Liver (tissue), 9 donors: ENCODE measurements around the gene MBOAT1. TPM values are rescaled to one million over a fixed set of nuclear protein-coding genes. Genes with fewer than 3 reads are reported as not detected.

Experiments used
- DNase-seq: peaks from one replicate; pipeline ENCODE4 v3.0.0-alpha.2; 2017; ENCODE audit warnings: low spot score
- H3K27ac ChIP-seq, 2 donors: one replicate each; pipeline ENCODE4 v1.7.0; 2013; ENCODE audit warnings: inconsistent platforms in 2 of 2, low read length in 2 of 2, control low read depth in 1 of 2, low read depth in 1 of 2, mild to moderate bottlenecking in 1 of 2
- H3K27me3 ChIP-seq, 4 donors: one replicate each; pipeline versions ENCODE4 v1.6.1 to v1.7.0; 2013; ENCODE audit warnings: low read length in 3 of 4, inconsistent platforms in 1 of 4, mild to moderate bottlenecking in 1 of 4, moderate library complexity in 1 of 4; ENCODE audit not compliant: control insufficient read depth in 4 of 4, insufficient read depth in 4 of 4
- H3K36me3 ChIP-seq, 4 donors: one replicate each; pipeline versions ENCODE4 v1.6.1 to v1.7.0; 2013; ENCODE audit warnings: low read length in 3 of 4, mild to moderate bottlenecking in 3 of 4, low read depth in 1 of 4, moderate library complexity in 1 of 4; ENCODE audit not compliant: control insufficient read depth in 4 of 4, insufficient read depth in 3 of 4
- H3K4me1 ChIP-seq, 4 donors: one replicate each; pipeline versions ENCODE4 v1.6.1 to v1.7.0; 2013; ENCODE audit warnings: low read length in 3 of 4, mild to moderate bottlenecking in 3 of 4, moderate library complexity in 1 of 4; ENCODE audit not compliant: control insufficient read depth in 4 of 4, insufficient read depth in 4 of 4
- H3K4me3 ChIP-seq, 3 donors: one replicate each; pipeline versions ENCODE4 v1.6.1 to v1.7.0; 2013; ENCODE audit warnings: low read length in 3 of 3, control low read depth in 1 of 3, low read depth in 1 of 3, mild to moderate bottlenecking in 1 of 3
- H3K9ac ChIP-seq, 2 donors: one replicate each; pipeline ENCODE4 v1.7.0; 2013; ENCODE audit warnings: low read length in 2 of 2, mild to moderate bottlenecking in 2 of 2, moderate library complexity in 2 of 2, control low read depth in 1 of 2, low read depth in 1 of 2
- H3K9me3 ChIP-seq, 4 donors: one replicate each; pipeline versions ENCODE4 v1.6.1 to v1.7.0; 2013; ENCODE audit warnings: low read length in 3 of 4; ENCODE audit not compliant: control insufficient read depth in 4 of 4
- ATF3 ChIP-seq: IDR thresholded peaks from 2 replicates; pipeline ENCODE4 v1.6.1; 2016; ENCODE audit warnings: antibody characterized with exemption
- CTCF ChIP-seq: fragments of 150-350 bp; IDR thresholded peaks from 2 replicates; pipeline ENCODE4 v1.5.1; 2017; ENCODE audit warnings: improper control_type of control experiment, low read depth, low read length; ENCODE audit not compliant: missing input control
- FOXA1 ChIP-seq: IDR thresholded peaks from 2 replicates; pipeline ENCODE4 v1.6.1; 2016; ENCODE audit warnings: antibody characterized with exemption
- FOXA2 ChIP-seq: IDR thresholded peaks from 2 replicates; pipeline ENCODE4 v1.6.1; 2016; ENCODE audit warnings: antibody characterized with exemption
- GABPA ChIP-seq, 2 donors: IDR thresholded peaks in 1 of 2; conservative IDR thresholded peaks in 1 of 2; 2 replicates each; pipeline ENCODE4 v1.6.1; 2016; ENCODE audit warnings: antibody characterized with exemption in 2 of 2, mild to moderate bottlenecking in 1 of 2, moderate library complexity in 1 of 2
- HNF4A ChIP-seq, 2 donors: conservative IDR thresholded peaks; 2 replicates each; pipeline ENCODE4 v1.6.1; 2016; ENCODE audit warnings: antibody characterized with exemption in 2 of 2, mild to moderate bottlenecking in 2 of 2
- HNF4G ChIP-seq: IDR thresholded peaks from 2 replicates; pipeline ENCODE4 v1.6.1; 2016; ENCODE audit warnings: antibody characterized with exemption
- JUND ChIP-seq, 2 donors: IDR thresholded peaks; 2 replicates each; pipeline ENCODE4 v1.6.1; 2016; ENCODE audit warnings: antibody characterized with exemption in 2 of 2
- MAX ChIP-seq: IDR thresholded peaks from 2 replicates; pipeline ENCODE4 v1.6.1; 2016; ENCODE audit warnings: antibody characterized with exemption
- NR2F2 ChIP-seq: IDR thresholded peaks from 2 replicates; pipeline ENCODE4 v1.6.1; 2016; ENCODE audit warnings: antibody characterized with exemption
- RAD21 ChIP-seq, 2 donors: IDR thresholded peaks; 2 replicates each; pipeline ENCODE4 v1.6.1; 2016; ENCODE audit warnings: antibody characterized with exemption in 2 of 2, mild to moderate bottlenecking in 2 of 2
- REST ChIP-seq: IDR thresholded peaks from 2 replicates; pipeline ENCODE4 v1.6.1; 2016; ENCODE audit warnings: antibody characterized with exemption, mild to moderate bottlenecking
- RXRA ChIP-seq, 2 donors: IDR thresholded peaks; 2 replicates each; pipeline ENCODE4 v1.6.1; 2017 to 2018; ENCODE audit warnings: antibody characterized with exemption in 2 of 2, mild to moderate bottlenecking in 1 of 2
- SP1 ChIP-seq: IDR thresholded peaks from 2 replicates; pipeline ENCODE4 v1.6.1; 2018; ENCODE audit warnings: antibody characterized with exemption, mild to moderate bottlenecking
- TAF1 ChIP-seq: conservative IDR thresholded peaks from 2 replicates; pipeline ENCODE4 v1.6.1; 2016; ENCODE audit warnings: antibody characterized with exemption, mild to moderate bottlenecking
- YY1 ChIP-seq: IDR thresholded peaks from 2 replicates; pipeline ENCODE4 v1.6.1; 2016; ENCODE audit warnings: antibody characterized with exemption, mild to moderate bottlenecking
- WGBS: extraction: QIAGEN DNeasy Blood & Tissue Kit; methylation state at CpG from one replicate; pipeline ENCODE4 v1.1.7; 2013; 5-methylcytosine and 5-hydroxymethylcytosine counted together
- polyA plus RNA-seq, 2 donors: library from polyadenylated mRNA; stranded (reverse) in 1 of 2; unstranded in 1 of 2; fragments of 200-250 nt in 1 of 2; fragments of >200 nt in 1 of 2; fragmentation: Nextera tagmentation in 1 of 2; extraction: Ambion mirVana in 1 of 2; gene quantifications; one replicate each; pipeline versions ENCODE4 v1.2.1 to v1.2.3, GENCODE V29; 2013 to 2015
- total RNA-seq, 2 donors: library from RNA; depleted of rRNA; stranded (reverse); fragments of >200 nt; gene quantifications; one replicate each; pipeline ENCODE4 v1.2.3, GENCODE V29; 2014
- TF ChIP-seq, protein P1 (sequence below): IDR thresholded peaks from 2 replicates; pipeline ENCODE4 v1.6.1; 2016; ENCODE audit warnings: antibody characterized with exemption
- donor health status: healthy.
- donor health status: healthy.
- donor health status: healthy.
- donor health status: healthy.
- donor health status: healthy.

Gene MBOAT1
- total and polyA plus RNA-seq, 4 donors = 1.2 to 9.3 (median 3.3) TPM

DNA sequence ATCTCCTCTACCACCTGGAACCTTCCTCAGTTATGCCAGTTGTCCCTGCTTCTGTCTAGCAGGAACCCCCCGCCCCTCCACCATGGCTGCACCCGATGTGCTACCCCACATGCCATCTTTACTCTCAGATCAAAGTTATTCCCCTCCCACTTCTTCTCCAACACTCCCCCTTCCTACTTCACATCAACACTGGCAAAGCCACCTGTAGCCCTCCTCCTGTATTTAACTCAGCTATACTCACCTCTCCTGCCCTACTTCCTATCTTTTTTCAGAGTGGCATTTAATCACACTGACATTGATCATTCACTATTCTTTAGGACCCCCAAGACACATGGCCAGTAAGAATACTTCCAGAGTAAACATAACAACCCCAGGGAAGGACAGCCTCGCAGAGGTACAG, 84.3 kb downstream of the MBOAT1 start:
- H3K9ac ChIP-seq = no peak overlapping the region
- H3K4me1 ChIP-seq = peaks cover 0 to 12% (median 5%) of the 10 kb centered on the region in 4 donors
- H3K9me3 ChIP-seq = no peaks in the 10 kb centered on the region
- H3K36me3 ChIP-seq = peaks cover 0 to 6% (median 0%) of the 10 kb centered on the region in 4 donors
- H3K27me3 ChIP-seq = no peaks in the 10 kb centered on the region
- whole genome bisulfite sequencing = 91% methylated on average over 3 of the region's 3 CpGs
- no peak overlapping the region for H3K4me3 ChIP-seq
- DNase-seq = no peak
- H3K27ac ChIP-seq = no peak overlapping the region
- no peak for TF ChIP-seq RAD21 (IDR thresholded peaks at IDR 0.05)
- TF ChIP-seq GABPA (IDR thresholded peaks at IDR 0.05 in 1 of 2, conservative IDR thresholded peaks at IDR 0.05 in 1 of 2) = no peak
- no peak for TF ChIP-seq JUND (IDR thresholded peaks at IDR 0.05)
- TF ChIP-seq ATF3 = no peak
- TF ChIP-seq TAF1 = no peak
- no peak for TF ChIP-seq MAX
- no peak for TF ChIP-seq FOXA1
- no peak for TF ChIP-seq FOXA2
- no peak for TF ChIP-seq NR2F2
- TF ChIP-seq, protein P1, sequence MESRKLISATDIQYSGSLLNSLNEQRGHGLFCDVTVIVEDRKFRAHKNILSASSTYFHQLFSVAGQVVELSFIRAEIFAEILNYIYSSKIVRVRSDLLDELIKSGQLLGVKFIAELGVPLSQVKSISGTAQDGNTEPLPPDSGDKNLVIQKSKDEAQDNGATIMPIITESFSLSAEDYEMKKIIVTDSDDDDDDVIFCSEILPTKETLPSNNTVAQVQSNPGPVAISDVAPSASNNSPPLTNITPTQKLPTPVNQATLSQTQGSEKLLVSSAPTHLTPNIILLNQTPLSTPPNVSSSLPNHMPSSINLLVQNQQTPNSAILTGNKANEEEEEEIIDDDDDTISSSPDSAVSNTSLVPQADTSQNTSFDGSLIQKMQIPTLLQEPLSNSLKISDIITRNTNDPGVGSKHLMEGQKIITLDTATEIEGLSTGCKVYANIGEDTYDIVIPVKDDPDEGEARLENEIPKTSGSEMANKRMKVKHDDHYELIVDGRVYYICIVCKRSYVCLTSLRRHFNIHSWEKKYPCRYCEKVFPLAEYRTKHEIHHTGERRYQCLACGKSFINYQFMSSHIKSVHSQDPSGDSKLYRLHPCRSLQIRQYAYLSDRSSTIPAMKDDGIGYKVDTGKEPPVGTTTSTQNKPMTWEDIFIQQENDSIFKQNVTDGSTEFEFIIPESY = no peak
- TF ChIP-seq HNF4G = no peak
- no peak for TF ChIP-seq YY1
- no peak for TF ChIP-seq SP1
- TF ChIP-seq HNF4A (conservative IDR thresholded peaks at IDR 0.05) = no peak

- H3K27ac ChIP-seq = peak overlapping the region; percentile 67 to 73
- H3K9me3 ChIP-seq = no peaks in the 10 kb centered on the region
- TF ChIP-seq JUND (IDR thresholded peaks at IDR 0.05) (peak in 1 of 2 donors; percentile 35), RXRA (IDR thresholded peaks at IDR 0.05) (peak; percentile 20 to 67), RAD21 (IDR thresholded peaks at IDR 0.05) (peak; percentile 74 to 89), HNF4A (conservative IDR thresholded peaks at IDR 0.05) (peak in 1 of 2 donors; percentile 22), GABPA (IDR thresholded peaks at IDR 0.05 in 1 of 2, conservative IDR thresholded peaks at IDR 0.05 in 1 of 2) (no peak), HNF4G (no peak), REST (no peak), CTCF (peak; percentile 88)
- peaks cover 0 to 7% (median 0%) of the 10 kb centered on the region in 4 donors for H3K36me3 ChIP-seq
- 37% methylated on average over 18 of the region's 18 CpGs for WGBS
- peak overlapping the region in 1 of 2 donors; percentile 10 for H3K9ac ChIP-seq
- DNase-seq = peak; percentile 71
- peaks cover 0 to 12% (median 5%) of the 10 kb centered on the region in 4 donors for H3K4me1 ChIP-seq
- no peaks in the 10 kb centered on the region for H3K27me3 ChIP-seq
- H3K4me3 ChIP-seq = no peak overlapping the region
These were observed 85.2 kb downstream of the MBOAT1 start for GRCh38 chr6:20126789-20127653.
